ENCODE results near the gene FAM25A.
"Not testable (repeated sequence)": the region's sequence is repeated elsewhere in the genome, so short reads cannot be mapped to it uniquely, and the experiment has no call there.

- TF ChIP-seq CTCF (IDR thresholded peaks at IDR 0.05 in 2 of 3, conservative IDR thresholded peaks at IDR 0.05 in 1 of 3; ENCODE audit: borderline replicate concordance in 1 of 3, insufficient read depth in 1 of 3, low read depth in 2 of 3, low read length in 2 of 3); POLR2A (IDR thresholded peaks at IDR 0.05; ENCODE audit: borderline replicate concordance, extremely low read depth, insufficient read depth, insufficient read length); MAX (IDR thresholded peaks at IDR 0.05); SP1 (IDR thresholded peaks at IDR 0.05; ENCODE audit: low read depth); FOSL1 (IDR thresholded peaks at IDR 0.05; ENCODE audit: low read depth); ZNF274 (IDR thresholded peaks at IDR 0.05; ENCODE audit: low read depth, low read length); POLR2AphosphoS5 (IDR thresholded peaks at IDR 0.05; ENCODE audit: low read depth, low read length); CEBPB (IDR thresholded peaks at IDR 0.05; ENCODE audit: low read depth): not testable (repeated sequence)
Observed at GRCh38 chr10:87013528-87013927, 6.6 kb upstream of the FAM25A start.

Data from HCT116 (cell line).